ENCODE data around the gene NME7.
"Not testable (repeated sequence)": the region's sequence is repeated elsewhere in the genome, so short reads cannot be mapped to it uniquely, and the experiment has no call there.

The NME7 gene

GRCh38 chr1:169367686-169368405, at the start of gene NME7, which contains the start of gene BLZF1:
TSS of gene NME7 (minus strand) at chr1:169367797. CDS start at chr1:169367710, 87 bp downstream.
TSS of gene BLZF1 (plus strand) at chr1:169368195. CDS start at chr1:169369523, 1,328 bp downstream.
- peaks cover 22% of the 10 kb centered on the region for H3K4me1 ChIP-seq (ENCODE audit: control insufficient read depth, insufficient read depth, low read length)
- H3K9me3 ChIP-seq (ENCODE audit: control insufficient read depth, low read length), result no peaks in the 10 kb centered on the region
- peak within 1 kb of the TSS; percentile 95 for H3K9ac ChIP-seq (ENCODE audit: low read length)
- H3K4me3 ChIP-seq (ENCODE audit: low read length), result peak within 1 kb of the TSS; percentile 97
- H3K27me3 ChIP-seq (replicated peaks; ENCODE audit: control insufficient read depth, insufficient read depth, low read length), result no peaks in the 10 kb centered on the region
- H3K36me3 ChIP-seq (ENCODE audit: control insufficient read depth, insufficient read depth, low read length, severe bottlenecking), result peaks cover 30% of the 10 kb centered on the region
- peak; percentile 99 for DNase-seq (ENCODE audit: low read depth)

- no peaks in the 10 kb centered on the region for H3K27me3 ChIP-seq (replicated peaks; ENCODE audit: control insufficient read depth, insufficient read depth, low read length)
- no peaks in the 10 kb centered on the region for H3K36me3 ChIP-seq (ENCODE audit: control insufficient read depth, insufficient read depth, low read length, severe bottlenecking)
- H3K4me3 ChIP-seq (ENCODE audit: low read length), result no peak overlapping the region
- no peak overlapping the region for H3K9ac ChIP-seq (ENCODE audit: low read length)
- H3K9me3 ChIP-seq (ENCODE audit: control insufficient read depth, low read length), result no peaks in the 10 kb centered on the region
- DNase-seq (ENCODE audit: low read depth), result no peak
- H3K4me1 ChIP-seq (ENCODE audit: control insufficient read depth, insufficient read depth, low read length), result no peaks in the 10 kb centered on the region
Measured at GRCh38 chr1:169414952-169415351, 47.4 kb upstream of the NME7 start.

- H3K4me1 ChIP-seq (ENCODE audit: control insufficient read depth, insufficient read depth, low read length); DNase-seq (ENCODE audit: low read depth); H3K27me3 ChIP-seq (replicated peaks; ENCODE audit: control insufficient read depth, insufficient read depth, low read length); H3K4me3 ChIP-seq (ENCODE audit: low read length); H3K36me3 ChIP-seq (ENCODE audit: control insufficient read depth, insufficient read depth, low read length, severe bottlenecking); H3K9ac ChIP-seq (ENCODE audit: low read length): not testable (repeated sequence)
- peaks cover 17% of the 10 kb centered on the region for H3K9me3 ChIP-seq (ENCODE audit: control insufficient read depth, low read length)
Measured at GRCh38 chr1:169408340-169408739, 40.7 kb upstream of the NME7 start.

GRCh38 chr1:169402578-169402977, 35.0 kb upstream of the NME7 start:
- not testable (repeated sequence) for H3K27me3 ChIP-seq (replicated peaks; ENCODE audit: control insufficient read depth, insufficient read depth, low read length); H3K4me1 ChIP-seq (ENCODE audit: control insufficient read depth, insufficient read depth, low read length); H3K36me3 ChIP-seq (ENCODE audit: control insufficient read depth, insufficient read depth, low read length, severe bottlenecking); H3K9ac ChIP-seq (ENCODE audit: low read length); DNase-seq (ENCODE audit: low read depth); H3K4me3 ChIP-seq (ENCODE audit: low read length)
- peaks cover 20% of the 10 kb centered on the region for H3K9me3 ChIP-seq (ENCODE audit: control insufficient read depth, low read length)

GRCh38 chr1:169395955-169396354, 28.4 kb upstream of the NME7 start:
- no peaks in the 10 kb centered on the region for H3K27me3 ChIP-seq (replicated peaks; ENCODE audit: control insufficient read depth, insufficient read depth, low read length)
- DNase-seq (ENCODE audit: low read depth), result no peak
- peaks cover 3% of the 10 kb centered on the region for H3K9me3 ChIP-seq (ENCODE audit: control insufficient read depth, low read length)
- H3K9ac ChIP-seq (ENCODE audit: low read length), result no peak overlapping the region
- H3K4me3 ChIP-seq (ENCODE audit: low read length), result no peak overlapping the region
- H3K36me3 ChIP-seq (ENCODE audit: control insufficient read depth, insufficient read depth, low read length, severe bottlenecking), result peaks cover 37% of the 10 kb centered on the region
- H3K4me1 ChIP-seq (ENCODE audit: control insufficient read depth, insufficient read depth, low read length), result no peaks in the 10 kb centered on the region

GRCh38 chr1:169392406-169392805, 24.8 kb upstream of the NME7 start:
- peaks cover 60% of the 10 kb centered on the region for H3K36me3 ChIP-seq (ENCODE audit: control insufficient read depth, insufficient read depth, low read length, severe bottlenecking)
- H3K27me3 ChIP-seq (replicated peaks; ENCODE audit: control insufficient read depth, insufficient read depth, low read length), result no peaks in the 10 kb centered on the region
- no peak overlapping the region for H3K9ac ChIP-seq (ENCODE audit: low read length)
- no peaks in the 10 kb centered on the region for H3K4me1 ChIP-seq (ENCODE audit: control insufficient read depth, insufficient read depth, low read length)
- H3K4me3 ChIP-seq (ENCODE audit: low read length), result no peak overlapping the region
- no peak for DNase-seq (ENCODE audit: low read depth)
- no peaks in the 10 kb centered on the region for H3K9me3 ChIP-seq (ENCODE audit: control insufficient read depth, low read length)

- Histone ChIP-seq H3K4me3 (ENCODE audit: low read length) (no peak overlapping the region), H3K9ac (ENCODE audit: low read length) (no peak overlapping the region), H3K36me3 (ENCODE audit: control insufficient read depth, insufficient read depth, low read length, severe bottlenecking) (peaks cover 65% of the 10 kb centered on the region), H3K9me3 (ENCODE audit: control insufficient read depth, low read length) (no peaks in the 10 kb centered on the region), H3K27me3 (replicated peaks; ENCODE audit: control insufficient read depth, insufficient read depth, low read length) (no peaks in the 10 kb centered on the region), H3K4me1 (ENCODE audit: control insufficient read depth, insufficient read depth, low read length) (no peaks in the 10 kb centered on the region)
- DNase-seq (ENCODE audit: low read depth), result no peak
Measured at GRCh38 chr1:169390303-169390702, 22.7 kb upstream of the NME7 start.

- Histone ChIP-seq H3K4me3 (ENCODE audit: low read length) (no peak overlapping the region), H3K4me1 (ENCODE audit: control insufficient read depth, insufficient read depth, low read length) (peaks cover 11% of the 10 kb centered on the region), H3K9ac (ENCODE audit: low read length) (no peak overlapping the region), H3K27me3 (replicated peaks; ENCODE audit: control insufficient read depth, insufficient read depth, low read length) (no peaks in the 10 kb centered on the region), H3K36me3 (ENCODE audit: control insufficient read depth, insufficient read depth, low read length, severe bottlenecking) (peaks cover 80% of the 10 kb centered on the region), H3K9me3 (ENCODE audit: control insufficient read depth, low read length) (no peaks in the 10 kb centered on the region)
- DNase-seq (ENCODE audit: low read depth), result no peak
Measured at GRCh38 chr1:169387399-169387798, 19.8 kb upstream of the NME7 start.

- Histone ChIP-seq H3K27me3 (replicated peaks; ENCODE audit: control insufficient read depth, insufficient read depth, low read length) (no peaks in the 10 kb centered on the region), H3K36me3 (ENCODE audit: control insufficient read depth, insufficient read depth, low read length, severe bottlenecking) (peaks cover 95% of the 10 kb centered on the region), H3K4me1 (ENCODE audit: control insufficient read depth, insufficient read depth, low read length) (peaks cover 11% of the 10 kb centered on the region), H3K9me3 (ENCODE audit: control insufficient read depth, low read length) (no peaks in the 10 kb centered on the region), H3K4me3 (ENCODE audit: low read length) (no peak overlapping the region), H3K9ac (ENCODE audit: low read length) (no peak overlapping the region)
- no peak for DNase-seq (ENCODE audit: low read depth)
Measured at GRCh38 chr1:169383449-169383848, 15.9 kb upstream of the NME7 start.

- Histone ChIP-seq H3K4me1 (ENCODE audit: control insufficient read depth, insufficient read depth, low read length) (peaks cover 11% of the 10 kb centered on the region), H3K36me3 (ENCODE audit: control insufficient read depth, insufficient read depth, low read length, severe bottlenecking) (peaks cover 98% of the 10 kb centered on the region), H3K9ac (ENCODE audit: low read length) (no peak overlapping the region), H3K4me3 (ENCODE audit: low read length) (no peak overlapping the region), H3K27me3 (replicated peaks; ENCODE audit: control insufficient read depth, insufficient read depth, low read length) (no peaks in the 10 kb centered on the region), H3K9me3 (ENCODE audit: control insufficient read depth, low read length) (no peaks in the 10 kb centered on the region)
- no peak for DNase-seq (ENCODE audit: low read depth)
Measured at GRCh38 chr1:169381162-169381561, 13.6 kb upstream of the NME7 start.

GRCh38 chr1:169371404-169371803, 3.8 kb upstream of the NME7 start:
- no peaks in the 10 kb centered on the region for H3K9me3 ChIP-seq (ENCODE audit: control insufficient read depth, low read length)
- peaks cover 17% of the 10 kb centered on the region for H3K4me1 ChIP-seq (ENCODE audit: control insufficient read depth, insufficient read depth, low read length)
- no peak for DNase-seq (ENCODE audit: low read depth)
- no peak overlapping the region for H3K9ac ChIP-seq (ENCODE audit: low read length)
- peaks cover 47% of the 10 kb centered on the region for H3K36me3 ChIP-seq (ENCODE audit: control insufficient read depth, insufficient read depth, low read length, severe bottlenecking)
- H3K27me3 ChIP-seq (replicated peaks; ENCODE audit: control insufficient read depth, insufficient read depth, low read length), result no peaks in the 10 kb centered on the region
- no peak overlapping the region for H3K4me3 ChIP-seq (ENCODE audit: low read length)

- H3K9me3 ChIP-seq (ENCODE audit: control insufficient read depth, low read length), result no peaks in the 10 kb centered on the region
- peak; percentile 57 for DNase-seq (ENCODE audit: low read depth)
Measured at GRCh38 chr1:169368406-169368769, 791 bp upstream of the NME7 start.

More at GRCh38 chr1:169368406-169368769, 791 bp upstream of the NME7 start:
- Histone ChIP-seq H3K4me3 (ENCODE audit: low read length) (peak overlapping the region; percentile 97), H3K4me1 (ENCODE audit: control insufficient read depth, insufficient read depth, low read length) (peaks cover 19% of the 10 kb centered on the region), H3K27me3 (replicated peaks; ENCODE audit: control insufficient read depth, insufficient read depth, low read length) (no peaks in the 10 kb centered on the region), H3K9ac (ENCODE audit: low read length) (peak overlapping the region; percentile 95), H3K36me3 (ENCODE audit: control insufficient read depth, insufficient read depth, low read length, severe bottlenecking) (peaks cover 36% of the 10 kb centered on the region)

Data from adipocyte (in vitro differentiated cells).